Measurements from ENCODE around the gene ST6GALNAC6. TPM values are rescaled to one million over a fixed set of nuclear protein-coding genes. Genes with fewer than 3 reads are reported as not detected.

ST6GALNAC6 gene
- total RNA-seq, 1 experiment from 2014 or later, result 24.5 TPM

- no peak overlapping the region for H3K27ac ChIP-seq (ENCODE audit: low read depth, low read length)
- ChIA-PET POLR2A (no interaction called here), RAD21 (ENCODE audit: low non-redundant PET in 1 of 2, low total read pairs in 2 of 2, uncharacterized antibody in 2 of 2, unreplicated experiment in 2 of 2) (no interaction called here), CTCF (no interaction called here)
- no peaks in the 10 kb centered on the region for H4K20me1 ChIP-seq (ENCODE audit: insufficient read depth)
- no peak overlapping the region for H2AFZ ChIP-seq (ENCODE audit: low read depth, low read length, poor library complexity, severe bottlenecking)
- H3K79me2 ChIP-seq (ENCODE audit: insufficient read depth, low read length), result no peaks in the 10 kb centered on the region
- no TSS peak for BruUV-seq (replicated peaks)
- peaks cover 7 to 35% of the 10 kb centered on the region in 2 experiments; a peak in 3 of 4 replicates for H3K4me1 ChIP-seq (ENCODE audit: control insufficient read depth in 1 of 2, insufficient read depth in 2 of 2, low read length in 2 of 2)
- no peak overlapping the region for H3K9ac ChIP-seq (ENCODE audit: low read length)
- H3K9me3 ChIP-seq (ENCODE audit: control insufficient read depth in 1 of 2, insufficient read depth in 1 of 2, low read depth in 1 of 2, low read length in 2 of 2), result no peaks in the 10 kb centered on the region
- no peak for TF ChIP-seq ZBTB33 (IDR thresholded peaks at IDR 0.05; ENCODE audit: extremely low read depth, insufficient replicate concordance, low read length)
- TF ChIP-seq MAX (IDR thresholded peaks at IDR 0.05), result no peak
- TF ChIP-seq JUND (IDR thresholded peaks at IDR 0.05), result no peak
- no peak for TF ChIP-seq CEBPB (IDR thresholded peaks at IDR 0.05; ENCODE audit: low read depth)
- no peak for TF ChIP-seq CTCF (IDR thresholded peaks at IDR 0.05 in 2 of 3, conservative IDR thresholded peaks at IDR 0.05 in 1 of 3; ENCODE audit: borderline replicate concordance in 1 of 3, insufficient read depth in 1 of 3, low read depth in 2 of 3, low read length in 2 of 3)
- H3K27me3 ChIP-seq (ENCODE audit: insufficient read depth, low read length), result no peaks in the 10 kb centered on the region
- intact Hi-C loops (cut with micrococcal nuclease), result no loop called here
- no peak overlapping the region for H3K4me2 ChIP-seq (ENCODE audit: low read length)
- DNase-seq (ENCODE audit: low read depth, low spot score) (no peak), ATAC-seq (no peak)
- no peaks in the 10 kb centered on the region for H3K9me2 ChIP-seq (ENCODE audit: insufficient read depth)
- H3K36me3 ChIP-seq (ENCODE audit: control insufficient read depth in 1 of 2, insufficient read depth in 2 of 2, low read length in 2 of 2), result no peaks in the 10 kb centered on the region
- H3K4me3 ChIP-seq (replicated peaks in 1 of 2; ENCODE audit: low read depth in 1 of 2, low read length in 2 of 2), result no peak overlapping the region
These were observed 27.9 kb downstream of the ST6GALNAC6 start for GRCh38 chr9:127871531-127871930.
